ENCODE measurements around the gene PIWIL1.

DNA sequence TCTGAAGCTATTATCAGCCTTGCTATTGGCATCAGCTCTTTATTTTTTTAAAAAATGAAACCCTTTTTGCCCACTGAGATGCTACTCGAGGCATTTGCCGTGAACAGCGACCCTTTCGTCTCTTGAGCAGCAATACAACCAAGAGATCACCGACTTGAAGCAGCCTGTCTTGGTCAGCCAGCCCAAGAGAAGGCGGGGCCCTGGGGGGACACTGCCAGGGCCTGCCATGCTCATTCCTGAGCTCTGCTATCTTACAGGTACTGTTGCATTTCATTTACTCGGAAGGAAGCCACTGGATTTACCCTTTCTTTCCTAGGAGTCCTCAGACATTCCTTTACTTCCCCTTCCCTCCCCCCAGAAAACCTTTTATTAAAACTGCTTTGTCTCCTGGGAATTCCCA is 16.7 kb downstream of the PIWIL1 start:
- TF ChIP-seq JUNB (IDR thresholded peaks at IDR 0.05; ENCODE audit: unreplicated experiment) (no peak), EZH2 (IDR thresholded peaks at IDR 0.05; ENCODE audit: low read depth, unreplicated experiment) (no peak), EZH2phosphoT487 (IDR thresholded peaks at IDR 0.05; ENCODE audit: unreplicated experiment) (no peak), POLR2AphosphoS5 (IDR thresholded peaks at IDR 0.05; ENCODE audit: low read depth) (no peak), CREB1 (CRISPR knock-in tag; IDR thresholded peaks at IDR 0.05; ENCODE audit: low read depth) (no peak), ZNF114 (CRISPR knock-in tag; IDR thresholded peaks at IDR 0.05) (no peak), STAT1 (IDR thresholded peaks at IDR 0.05; ENCODE audit: unreplicated experiment) (no peak), NANOG (IDR thresholded peaks at IDR 0.05; ENCODE audit: borderline replicate concordance) (no peak), ZNF331 (CRISPR knock-in tag; IDR thresholded peaks at IDR 0.05; ENCODE audit: low read depth) (no peak)
- TF ChIP-seq, protein P1, sequence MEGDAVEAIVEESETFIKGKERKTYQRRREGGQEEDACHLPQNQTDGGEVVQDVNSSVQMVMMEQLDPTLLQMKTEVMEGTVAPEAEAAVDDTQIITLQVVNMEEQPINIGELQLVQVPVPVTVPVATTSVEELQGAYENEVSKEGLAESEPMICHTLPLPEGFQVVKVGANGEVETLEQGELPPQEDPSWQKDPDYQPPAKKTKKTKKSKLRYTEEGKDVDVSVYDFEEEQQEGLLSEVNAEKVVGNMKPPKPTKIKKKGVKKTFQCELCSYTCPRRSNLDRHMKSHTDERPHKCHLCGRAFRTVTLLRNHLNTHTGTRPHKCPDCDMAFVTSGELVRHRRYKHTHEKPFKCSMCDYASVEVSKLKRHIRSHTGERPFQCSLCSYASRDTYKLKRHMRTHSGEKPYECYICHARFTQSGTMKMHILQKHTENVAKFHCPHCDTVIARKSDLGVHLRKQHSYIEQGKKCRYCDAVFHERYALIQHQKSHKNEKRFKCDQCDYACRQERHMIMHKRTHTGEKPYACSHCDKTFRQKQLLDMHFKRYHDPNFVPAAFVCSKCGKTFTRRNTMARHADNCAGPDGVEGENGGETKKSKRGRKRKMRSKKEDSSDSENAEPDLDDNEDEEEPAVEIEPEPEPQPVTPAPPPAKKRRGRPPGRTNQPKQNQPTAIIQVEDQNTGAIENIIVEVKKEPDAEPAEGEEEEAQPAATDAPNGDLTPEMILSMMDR (conservative IDR thresholded peaks at IDR 0.05; ENCODE audit: low read depth in 2 of 2): no peak
- TF ChIP-seq, protein P2, sequence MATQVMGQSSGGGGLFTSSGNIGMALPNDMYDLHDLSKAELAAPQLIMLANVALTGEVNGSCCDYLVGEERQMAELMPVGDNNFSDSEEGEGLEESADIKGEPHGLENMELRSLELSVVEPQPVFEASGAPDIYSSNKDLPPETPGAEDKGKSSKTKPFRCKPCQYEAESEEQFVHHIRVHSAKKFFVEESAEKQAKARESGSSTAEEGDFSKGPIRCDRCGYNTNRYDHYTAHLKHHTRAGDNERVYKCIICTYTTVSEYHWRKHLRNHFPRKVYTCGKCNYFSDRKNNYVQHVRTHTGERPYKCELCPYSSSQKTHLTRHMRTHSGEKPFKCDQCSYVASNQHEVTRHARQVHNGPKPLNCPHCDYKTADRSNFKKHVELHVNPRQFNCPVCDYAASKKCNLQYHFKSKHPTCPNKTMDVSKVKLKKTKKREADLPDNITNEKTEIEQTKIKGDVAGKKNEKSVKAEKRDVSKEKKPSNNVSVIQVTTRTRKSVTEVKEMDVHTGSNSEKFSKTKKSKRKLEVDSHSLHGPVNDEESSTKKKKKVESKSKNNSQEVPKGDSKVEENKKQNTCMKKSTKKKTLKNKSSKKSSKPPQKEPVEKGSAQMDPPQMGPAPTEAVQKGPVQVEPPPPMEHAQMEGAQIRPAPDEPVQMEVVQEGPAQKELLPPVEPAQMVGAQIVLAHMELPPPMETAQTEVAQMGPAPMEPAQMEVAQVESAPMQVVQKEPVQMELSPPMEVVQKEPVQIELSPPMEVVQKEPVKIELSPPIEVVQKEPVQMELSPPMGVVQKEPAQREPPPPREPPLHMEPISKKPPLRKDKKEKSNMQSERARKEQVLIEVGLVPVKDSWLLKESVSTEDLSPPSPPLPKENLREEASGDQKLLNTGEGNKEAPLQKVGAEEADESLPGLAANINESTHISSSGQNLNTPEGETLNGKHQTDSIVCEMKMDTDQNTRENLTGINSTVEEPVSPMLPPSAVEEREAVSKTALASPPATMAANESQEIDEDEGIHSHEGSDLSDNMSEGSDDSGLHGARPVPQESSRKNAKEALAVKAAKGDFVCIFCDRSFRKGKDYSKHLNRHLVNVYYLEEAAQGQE (IDR thresholded peaks at IDR 0.05; ENCODE audit: unreplicated experiment): no peak
- TF ChIP-seq, protein P3, sequence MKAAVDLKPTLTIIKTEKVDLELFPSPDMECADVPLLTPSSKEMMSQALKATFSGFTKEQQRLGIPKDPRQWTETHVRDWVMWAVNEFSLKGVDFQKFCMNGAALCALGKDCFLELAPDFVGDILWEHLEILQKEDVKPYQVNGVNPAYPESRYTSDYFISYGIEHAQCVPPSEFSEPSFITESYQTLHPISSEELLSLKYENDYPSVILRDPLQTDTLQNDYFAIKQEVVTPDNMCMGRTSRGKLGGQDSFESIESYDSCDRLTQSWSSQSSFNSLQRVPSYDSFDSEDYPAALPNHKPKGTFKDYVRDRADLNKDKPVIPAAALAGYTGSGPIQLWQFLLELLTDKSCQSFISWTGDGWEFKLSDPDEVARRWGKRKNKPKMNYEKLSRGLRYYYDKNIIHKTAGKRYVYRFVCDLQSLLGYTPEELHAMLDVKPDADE (IDR thresholded peaks at IDR 0.05): no peak
- TF ChIP-seq, protein P4, sequence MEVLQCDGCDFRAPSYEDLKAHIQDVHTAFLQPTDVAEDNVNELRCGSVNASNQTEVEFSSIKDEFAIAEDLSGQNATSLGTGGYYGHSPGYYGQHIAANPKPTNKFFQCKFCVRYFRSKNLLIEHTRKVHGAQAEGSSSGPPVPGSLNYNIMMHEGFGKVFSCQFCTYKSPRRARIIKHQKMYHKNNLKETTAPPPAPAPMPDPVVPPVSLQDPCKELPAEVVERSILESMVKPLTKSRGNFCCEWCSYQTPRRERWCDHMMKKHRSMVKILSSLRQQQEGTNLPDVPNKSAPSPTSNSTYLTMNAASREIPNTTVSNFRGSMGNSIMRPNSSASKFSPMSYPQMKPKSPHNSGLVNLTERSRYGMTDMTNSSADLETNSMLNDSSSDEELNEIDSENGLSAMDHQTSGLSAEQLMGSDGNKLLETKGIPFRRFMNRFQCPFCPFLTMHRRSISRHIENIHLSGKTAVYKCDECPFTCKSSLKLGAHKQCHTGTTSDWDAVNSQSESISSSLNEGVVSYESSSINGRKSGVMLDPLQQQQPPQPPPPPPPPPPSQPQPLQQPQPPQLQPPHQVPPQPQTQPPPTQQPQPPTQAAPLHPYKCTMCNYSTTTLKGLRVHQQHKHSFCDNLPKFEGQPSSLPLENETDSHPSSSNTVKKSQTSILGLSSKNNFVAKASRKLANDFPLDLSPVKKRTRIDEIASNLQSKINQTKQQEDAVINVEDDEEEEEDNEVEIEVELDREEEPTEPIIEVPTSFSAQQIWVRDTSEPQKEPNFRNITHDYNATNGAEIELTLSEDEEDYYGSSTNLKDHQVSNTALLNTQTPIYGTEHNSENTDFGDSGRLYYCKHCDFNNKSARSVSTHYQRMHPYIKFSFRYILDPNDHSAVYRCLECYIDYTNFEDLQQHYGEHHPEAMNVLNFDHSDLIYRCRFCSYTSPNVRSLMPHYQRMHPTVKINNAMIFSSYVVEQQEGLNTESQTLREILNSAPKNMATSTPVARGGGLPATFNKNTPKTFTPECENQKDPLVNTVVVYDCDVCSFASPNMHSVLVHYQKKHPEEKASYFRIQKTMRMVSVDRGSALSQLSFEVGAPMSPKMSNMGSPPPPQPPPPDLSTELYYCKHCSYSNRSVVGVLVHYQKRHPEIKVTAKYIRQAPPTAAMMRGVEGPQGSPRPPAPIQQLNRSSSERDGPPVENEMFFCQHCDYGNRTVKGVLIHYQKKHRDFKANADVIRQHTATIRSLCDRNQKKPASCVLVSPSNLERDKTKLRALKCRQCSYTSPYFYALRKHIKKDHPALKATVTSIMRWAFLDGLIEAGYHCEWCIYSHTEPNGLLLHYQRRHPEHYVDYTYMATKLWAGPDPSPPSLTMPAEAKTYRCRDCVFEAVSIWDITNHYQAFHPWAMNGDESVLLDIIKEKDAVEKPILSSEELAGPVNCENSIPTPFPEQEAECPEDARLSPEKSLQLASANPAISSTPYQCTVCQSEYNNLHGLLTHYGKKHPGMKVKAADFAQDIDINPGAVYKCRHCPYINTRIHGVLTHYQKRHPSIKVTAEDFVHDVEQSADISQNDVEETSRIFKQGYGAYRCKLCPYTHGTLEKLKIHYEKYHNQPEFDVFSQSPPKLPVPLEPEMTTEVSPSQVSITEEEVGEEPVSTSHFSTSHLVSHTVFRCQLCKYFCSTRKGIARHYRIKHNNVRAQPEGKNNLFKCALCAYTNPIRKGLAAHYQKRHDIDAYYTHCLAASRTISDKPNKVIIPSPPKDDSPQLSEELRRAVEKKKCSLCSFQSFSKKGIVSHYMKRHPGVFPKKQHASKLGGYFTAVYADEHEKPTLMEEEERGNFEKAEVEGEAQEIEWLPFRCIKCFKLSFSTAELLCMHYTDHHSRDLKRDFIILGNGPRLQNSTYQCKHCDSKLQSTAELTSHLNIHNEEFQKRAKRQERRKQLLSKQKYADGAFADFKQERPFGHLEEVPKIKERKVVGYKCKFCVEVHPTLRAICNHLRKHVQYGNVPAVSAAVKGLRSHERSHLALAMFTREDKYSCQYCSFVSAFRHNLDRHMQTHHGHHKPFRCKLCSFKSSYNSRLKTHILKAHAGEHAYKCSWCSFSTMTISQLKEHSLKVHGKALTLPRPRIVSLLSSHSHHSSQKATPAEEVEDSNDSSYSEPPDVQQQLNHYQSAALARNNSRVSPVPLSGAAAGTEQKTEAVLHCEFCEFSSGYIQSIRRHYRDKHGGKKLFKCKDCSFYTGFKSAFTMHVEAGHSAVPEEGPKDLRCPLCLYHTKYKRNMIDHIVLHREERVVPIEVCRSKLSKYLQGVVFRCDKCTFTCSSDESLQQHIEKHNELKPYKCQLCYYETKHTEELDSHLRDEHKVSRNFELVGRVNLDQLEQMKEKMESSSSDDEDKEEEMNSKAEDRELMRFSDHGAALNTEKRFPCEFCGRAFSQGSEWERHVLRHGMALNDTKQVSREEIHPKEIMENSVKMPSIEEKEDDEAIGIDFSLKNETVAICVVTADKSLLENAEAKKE (CRISPR knock-in tag; IDR thresholded peaks at IDR 0.05): no peak
